Kidney (tissue), 14 donors: ENCODE data around the gene TMEM51. TPM values are rescaled to one million over a fixed set of nuclear protein-coding genes. Genes with fewer than 3 reads are reported as not detected.

ENCODE experiments used
- DNase-seq, 5 donors: peaks; one replicate each; pipeline ENCODE4 v3.0.0-alpha.2; 2013 to 2020
- FAIRE-seq: peaks from 2 replicates; lab custom pipeline; 2012; peaks lifted over from hg19 to GRCh38; lab: Jason Lieb, UNC
- H3K27ac ChIP-seq, 2 donors: one replicate each; pipeline ENCODE4 v1.7.0; 2013; ENCODE audit warnings: low read depth in 2 of 2, low read length in 2 of 2, inconsistent platforms in 1 of 2
- H3K27me3 ChIP-seq: one replicate; pipeline ENCODE4 v1.7.1; 2013; ENCODE audit warnings: low read length, inconsistent platforms; ENCODE audit not compliant: control insufficient read depth, insufficient read depth
- H3K36me3 ChIP-seq, 3 donors: one replicate each; pipeline versions ENCODE4 v1.7.0 to v1.7.1; 2013; ENCODE audit warnings: low read length in 3 of 3, control low read depth in 1 of 3, inconsistent platforms in 1 of 3; ENCODE audit not compliant: insufficient read depth in 3 of 3, control insufficient read depth in 2 of 3
- H3K4me1 ChIP-seq, 3 donors: one replicate each; pipeline versions ENCODE4 v1.7.0 to v1.7.1; 2013; ENCODE audit warnings: low read length in 3 of 3, inconsistent platforms in 1 of 3, low read depth in 1 of 3; ENCODE audit not compliant: control insufficient read depth in 2 of 3, insufficient read depth in 2 of 3
- H3K4me3 ChIP-seq, 3 donors: one replicate each; pipeline versions ENCODE4 v1.7.0 to v1.8.1; 2013; ENCODE audit warnings: low read length in 3 of 3, control low read depth in 1 of 3, inconsistent platforms in 1 of 3
- H3K9ac ChIP-seq, 3 donors: one replicate each; pipeline versions ENCODE4 v1.7.0 to v1.7.1; 2013; ENCODE audit warnings: low read length in 3 of 3, control low read depth in 1 of 3, inconsistent platforms in 1 of 3
- H3K9me3 ChIP-seq, 3 donors: one replicate each; pipeline versions ENCODE4 v1.7.0 to v1.7.1; 2013; ENCODE audit warnings: low read length in 3 of 3, control low read depth in 1 of 3, inconsistent platforms in 1 of 3; ENCODE audit not compliant: control insufficient read depth in 2 of 3, insufficient read depth in 1 of 3
- intact Hi-C: fragments of 100-400 bp; cut with DNase I; formaldehyde crosslinking; loops from one replicate; pipeline ENCODE4 v1.11.1; 2022
- polyA plus RNA-seq: library from polyadenylated mRNA; stranded (reverse); fragments of 350-450 nt; fragmentation: Illumina TruSeq; extraction: RNeasy Lipid Tissue Mini Kit (QIAGEN cat#74804); gene quantifications from one replicate; pipeline ENCODE4 v1.2.3, GENCODE V29; 2014; ENCODE audit warnings: low read depth, low replicate concordance; ENCODE audit not compliant: insufficient read depth
- total RNA-seq: library from RNA; stranded (reverse); fragmentation: NEBNext Ultra II Directional; extraction: Animal tissue kit (Norgen Biotek cat#: 25700); gene quantifications from one replicate; pipeline ENCODE4 v1.2.1, GENCODE V29; 2021
- TF ChIP-seq, protein P1 (sequence below): IDR thresholded peaks from 3 replicates; pipeline ENCODE4 v1.5.1; 2012; ENCODE audit warnings: mild to moderate bottlenecking, moderate library complexity, borderline replicate concordance; ENCODE audit not compliant: insufficient read depth; ENCODE audit errors: extremely low read depth
- donor health status: control.
- donor health status: control.
- donor health status: control.
- donor health status: control.
- donor health status: control.
- donor health status: DM: yes; HTN: yes; CAD: no.
- donor health status: Normal renal cell carcinoma (clear cell type).

Gene TMEM51
- total and polyA plus RNA-seq, 2 donors from 2014 or later, result 38.1 to 48.4 TPM

DNA sequence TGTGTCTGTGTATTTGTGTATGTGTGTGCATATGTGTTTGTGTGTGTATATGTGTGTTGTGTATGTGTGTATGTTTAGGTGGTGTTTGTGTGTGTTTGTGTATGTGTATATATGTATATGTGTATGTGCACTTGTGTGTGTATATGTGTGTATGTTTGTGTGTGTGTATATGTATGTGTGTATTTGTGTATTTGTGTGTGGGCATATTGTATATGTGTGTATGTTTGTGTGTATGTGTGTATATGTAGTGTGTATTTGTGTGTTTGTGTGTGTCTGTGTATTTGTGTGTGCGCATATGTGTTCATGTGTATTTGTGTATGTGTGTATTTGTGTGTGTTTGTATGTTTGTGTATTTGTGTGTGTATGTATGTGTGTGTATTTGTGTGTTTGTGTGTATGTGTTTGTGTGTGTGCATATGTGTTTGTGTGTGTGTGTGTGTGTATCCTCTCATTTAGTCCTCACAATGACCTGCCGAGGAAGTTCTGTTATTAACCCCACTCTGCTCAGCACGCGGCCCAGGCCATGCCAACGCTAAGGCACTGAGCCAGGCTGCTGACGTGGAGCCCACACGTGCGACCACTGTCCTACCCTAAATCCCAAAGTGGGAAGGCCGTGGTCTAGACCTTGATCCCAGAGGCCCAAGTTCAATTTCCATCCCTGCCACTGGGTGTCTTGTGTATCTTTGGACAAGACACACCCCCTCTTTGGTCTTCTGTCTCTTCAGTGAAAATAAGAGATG, 43.2 kb upstream of the TMEM51 start:
- no peak overlapping the region for H3K4me3 ChIP-seq
- DNase-seq, result no peak
- TF ChIP-seq, protein P1, sequence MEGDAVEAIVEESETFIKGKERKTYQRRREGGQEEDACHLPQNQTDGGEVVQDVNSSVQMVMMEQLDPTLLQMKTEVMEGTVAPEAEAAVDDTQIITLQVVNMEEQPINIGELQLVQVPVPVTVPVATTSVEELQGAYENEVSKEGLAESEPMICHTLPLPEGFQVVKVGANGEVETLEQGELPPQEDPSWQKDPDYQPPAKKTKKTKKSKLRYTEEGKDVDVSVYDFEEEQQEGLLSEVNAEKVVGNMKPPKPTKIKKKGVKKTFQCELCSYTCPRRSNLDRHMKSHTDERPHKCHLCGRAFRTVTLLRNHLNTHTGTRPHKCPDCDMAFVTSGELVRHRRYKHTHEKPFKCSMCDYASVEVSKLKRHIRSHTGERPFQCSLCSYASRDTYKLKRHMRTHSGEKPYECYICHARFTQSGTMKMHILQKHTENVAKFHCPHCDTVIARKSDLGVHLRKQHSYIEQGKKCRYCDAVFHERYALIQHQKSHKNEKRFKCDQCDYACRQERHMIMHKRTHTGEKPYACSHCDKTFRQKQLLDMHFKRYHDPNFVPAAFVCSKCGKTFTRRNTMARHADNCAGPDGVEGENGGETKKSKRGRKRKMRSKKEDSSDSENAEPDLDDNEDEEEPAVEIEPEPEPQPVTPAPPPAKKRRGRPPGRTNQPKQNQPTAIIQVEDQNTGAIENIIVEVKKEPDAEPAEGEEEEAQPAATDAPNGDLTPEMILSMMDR, result no peak
- H3K27me3 ChIP-seq, result no peaks in the 10 kb centered on the region
- H3K9ac ChIP-seq, result no peak overlapping the region
- H3K4me1 ChIP-seq, result peaks cover 0 to 2% (median 0%) of the 10 kb centered on the region in 3 donors
- no peak for FAIRE-seq
- intact Hi-C loops, result no loop called here
- no peak overlapping the region for H3K27ac ChIP-seq
- H3K36me3 ChIP-seq, result no peaks in the 10 kb centered on the region
- H3K9me3 ChIP-seq, result no peaks in the 10 kb centered on the region

DNA sequence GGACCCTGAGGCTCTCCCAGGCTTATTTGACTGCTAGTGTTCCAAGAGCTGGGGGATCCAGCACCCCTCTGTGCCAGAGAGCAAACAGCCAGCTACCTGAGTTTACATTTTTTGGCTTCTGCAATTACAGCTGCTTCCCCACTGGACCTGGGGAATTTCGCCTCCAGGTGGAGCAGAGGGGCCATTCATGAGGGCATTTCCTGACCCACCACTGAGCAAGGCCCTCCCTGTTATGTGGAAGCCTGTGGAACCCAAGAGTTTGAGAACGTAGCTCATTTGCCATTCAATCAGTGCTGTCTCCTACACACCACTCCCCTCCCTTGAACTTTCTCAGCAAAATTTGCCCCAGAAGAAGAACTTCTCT, 42.7 kb upstream of the TMEM51 start:
- H3K4me1 ChIP-seq, result peaks cover 0 to 2% (median 0%) of the 10 kb centered on the region in 3 donors
- H3K9me3 ChIP-seq, result no peaks in the 10 kb centered on the region
- TF ChIP-seq, protein P1, result no peak
- H3K27ac ChIP-seq, result no peak overlapping the region
- no peak for DNase-seq
- no peaks in the 10 kb centered on the region for H3K27me3 ChIP-seq
- no peak for FAIRE-seq
- H3K4me3 ChIP-seq, result no peak overlapping the region
- no peak overlapping the region for H3K9ac ChIP-seq
- intact Hi-C loops, result no loop called here
- H3K36me3 ChIP-seq, result no peaks in the 10 kb centered on the region

DNA sequence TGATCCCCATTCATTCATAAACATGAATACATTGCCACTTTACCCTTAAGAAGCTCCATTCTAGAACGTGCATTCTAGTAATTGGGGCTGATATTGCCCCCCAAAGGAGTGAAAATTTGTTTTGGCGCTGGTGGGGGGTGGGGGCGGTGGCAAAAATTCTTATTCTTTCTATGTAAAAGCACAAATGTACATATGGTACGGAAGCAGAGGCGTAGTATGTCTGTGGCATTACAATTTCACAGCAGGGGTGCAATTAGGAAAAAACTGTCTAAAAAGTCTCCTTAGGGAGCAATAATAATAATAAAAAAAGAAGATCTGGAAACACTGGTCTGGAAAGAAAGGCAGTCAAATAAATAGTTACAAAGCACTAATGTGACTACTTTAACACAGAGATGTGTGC, 40.4 kb upstream of the TMEM51 start:
- Histone ChIP-seq H3K36me3 (no peaks in the 10 kb centered on the region), H3K27me3 (no peaks in the 10 kb centered on the region), H3K9ac (no peak overlapping the region), H3K4me3 (no peak overlapping the region), H3K27ac (no peak overlapping the region), H3K9me3 (no peaks in the 10 kb centered on the region), H3K4me1 (peaks cover 0 to 2% (median 0%) of the 10 kb centered on the region in 3 donors)
- intact Hi-C loops, result no loop called here
- DNase-seq, result no peak
- TF ChIP-seq, protein P1, result no peak
- no peak for FAIRE-seq

DNA sequence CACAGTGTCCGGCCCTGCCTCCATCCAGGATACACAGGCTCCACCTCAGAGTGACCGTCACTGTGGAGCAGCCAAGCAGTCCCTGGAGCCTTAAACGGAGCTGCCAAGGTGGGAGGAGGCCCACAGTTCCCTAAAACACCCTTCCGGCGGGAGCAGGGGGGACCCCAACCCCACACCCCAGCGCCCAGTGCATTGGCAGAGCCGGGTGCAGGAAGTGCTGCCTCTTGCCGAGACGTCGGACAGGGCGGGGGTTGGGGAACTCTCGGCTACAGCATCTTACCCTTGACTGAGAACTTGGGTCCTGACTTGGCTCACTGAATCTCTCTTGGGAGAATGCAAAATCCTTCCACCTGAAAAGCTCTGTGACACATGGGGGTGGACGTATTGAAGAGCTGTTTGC, 38.7 kb upstream of the TMEM51 start:
- intact Hi-C loops, result no loop called here
- H3K27ac ChIP-seq, result no peak overlapping the region
- H3K36me3 ChIP-seq, result no peaks in the 10 kb centered on the region
- peaks cover 0 to 2% (median 0%) of the 10 kb centered on the region in 3 donors for H3K4me1 ChIP-seq
- no peaks in the 10 kb centered on the region for H3K9me3 ChIP-seq
- DNase-seq (no peak), FAIRE-seq (no peak)
- no peaks in the 10 kb centered on the region for H3K27me3 ChIP-seq
- TF ChIP-seq, protein P1, result no peak
- H3K4me3 ChIP-seq, result no peak overlapping the region
- no peak overlapping the region for H3K9ac ChIP-seq
